ENCODE data around the gene LTA.

Gene LTA

GRCh38 chr6:31609519-31610406 lies 37.7 kb downstream of the LTA start (continued):
- peak; percentile 56 for TF ChIP-seq PRDM6 (tag by site-specific recombination; IDR thresholded peaks at IDR 0.05)
- peak; percentile 39; the same call in 1 of the 2 replicates for TF ChIP-seq ZBTB8A (tag by site-specific recombination; IDR thresholded peaks at IDR 0.05)
- TF ChIP-seq ZNF335 (tag by site-specific recombination; conservative IDR thresholded peaks at IDR 0.05), result 0 out of 2 replicates have a peak, but pooled peaks have one; percentile 54
- no peak for TF ChIP-seq ZNF677 (tag by site-specific recombination; IDR thresholded peaks at IDR 0.05)
- peak; percentile 61; the same call in 1 of the 2 replicates for TF ChIP-seq REPIN1 (tag by site-specific recombination; IDR thresholded peaks at IDR 0.05; ENCODE audit: low read depth)
- TF ChIP-seq ATF2 (tag by site-specific recombination; IDR thresholded peaks at IDR 0.05; ENCODE audit: low read depth), result no peak
- TF ChIP-seq ZNF362 (tag by site-specific recombination; IDR thresholded peaks at IDR 0.05), result no peak
- no peak for TF ChIP-seq ZNF426 (tag by site-specific recombination; IDR thresholded peaks at IDR 0.05)
- peak; percentile 87 for TF ChIP-seq ZBTB48 (tag by site-specific recombination; IDR thresholded peaks at IDR 0.05)
- peak; percentile 66; the same call in 1 of the 2 replicates for TF ChIP-seq ZNF223 (tag by site-specific recombination; IDR thresholded peaks at IDR 0.05)
- no peak for TF ChIP-seq KLF9 (tag by site-specific recombination; IDR thresholded peaks at IDR 0.05; ENCODE audit: low read depth)
- no peak for TF ChIP-seq ZNF133 (tag by site-specific recombination; IDR thresholded peaks at IDR 0.05)
- TF ChIP-seq ZNF621 (tag by site-specific recombination; IDR thresholded peaks at IDR 0.05), result no peak
- TF ChIP-seq PRDM4 (tag by site-specific recombination; IDR thresholded peaks at IDR 0.05), result no peak; the same call in 1 of the 2 replicates
- TF ChIP-seq ZXDB (tag by site-specific recombination; IDR thresholded peaks at IDR 0.05), result peak; percentile 44; the same call in 1 of the 2 replicates
- no peak for TF ChIP-seq EGR2 (tag by site-specific recombination; IDR thresholded peaks at IDR 0.05; ENCODE audit: low read depth)
- TF ChIP-seq ZNF600 (tag by site-specific recombination; IDR thresholded peaks at IDR 0.05), result peak; percentile 11; the same call in 1 of the 2 replicates
- peak; percentile 73; the same call in 1 of the 2 replicates for TF ChIP-seq OVOL3 (tag by site-specific recombination; IDR thresholded peaks at IDR 0.05)
- TF ChIP-seq ZNF274 (IDR thresholded peaks at IDR 0.05; ENCODE audit: low read length), result no peak
- no peak for TF ChIP-seq ZNF274 (tag by site-specific recombination; IDR thresholded peaks at IDR 0.05; ENCODE audit: borderline replicate concordance)
- no peak for TF ChIP-seq ZNF169 (tag by site-specific recombination; IDR thresholded peaks at IDR 0.05)
- no peak for TF ChIP-seq ZNF132 (tag by site-specific recombination; IDR thresholded peaks at IDR 0.05; ENCODE audit: borderline replicate concordance)
